MM.1S (cell line): ENCODE data around the gene ATP1A2.

Experiments
- DNase-seq: peaks from one replicate; pipeline ENCODE4 v3.0.0-alpha.2; 2015
- H2AFZ ChIP-seq: fragments of 300-600 bp; sonication (generic); 2 replicates; pipeline ENCODE4 v1.6.0; 2016; ENCODE audit warnings: antibody characterized with exemption, low read length
- H3F3A ChIP-seq: fragments of 300-600 bp; sonication (generic); 2 replicates; pipeline ENCODE4 v1.6.1; 2016; ENCODE audit warnings: mild to moderate bottlenecking, antibody characterized with exemption, low read length, moderate library complexity, mixed read lengths; ENCODE audit not compliant: insufficient read depth
- H3K27ac ChIP-seq: fragments of 300-600 bp; sonication (generic); 2 replicates; pipeline ENCODE4 v1.5.1; 2016; ENCODE audit warnings: mild to moderate bottlenecking, low read length
- H3K27me3 ChIP-seq: fragments of 300-600 bp; sonication (generic); replicated peaks from 2 replicates; pipeline ENCODE4 v1.6.0; 2016; ENCODE audit warnings: low read length; ENCODE audit not compliant: insufficient read depth
- H3K36me3 ChIP-seq: fragments of 300-600 bp; sonication (generic); replicated peaks from 2 replicates; pipeline ENCODE4 v1.6.1; 2016; ENCODE audit warnings: mild to moderate bottlenecking, low read length, mixed read lengths; ENCODE audit not compliant: insufficient read depth
- H3K4me1 ChIP-seq: fragments of 300-600 bp; sonication (generic); 2 replicates; pipeline ENCODE4 v1.6.1; 2016; ENCODE audit warnings: low read length, mixed read lengths
- H3K4me2 ChIP-seq: fragments of 300-600 bp; sonication (generic); 2 replicates; pipeline ENCODE4 v1.6.0; 2016; ENCODE audit warnings: low read depth, low read length
- H3K4me3 ChIP-seq: fragments of 300-600 bp; sonication (generic); 2 replicates; pipeline ENCODE4 v1.5.1; 2016; ENCODE audit warnings: low read length, mixed read lengths
- H3K79me2 ChIP-seq: fragments of 300-600 bp; sonication (generic); 2 replicates; pipeline ENCODE4 v1.6.1; 2016; ENCODE audit warnings: mixed run types, low read length, mixed read lengths
- H3K9ac ChIP-seq: fragments of 300-600 bp; sonication (generic); 2 replicates; pipeline ENCODE4 v1.6.1; 2016; ENCODE audit warnings: low read length, mixed read lengths
- H3K9me2 ChIP-seq: fragments of 300-600 bp; sonication (generic); replicated peaks from 2 replicates; pipeline ENCODE4 v1.6.1; 2016; ENCODE audit warnings: mild to moderate bottlenecking, low read length, mixed read lengths; ENCODE audit not compliant: insufficient read depth
- H3K9me3 ChIP-seq: fragments of 300-600 bp; sonication (generic); replicated peaks from 2 replicates; pipeline ENCODE4 v1.6.1; 2016; ENCODE audit warnings: mild to moderate bottlenecking, low read length, mixed read lengths; ENCODE audit not compliant: insufficient read depth
- H4K20me1 ChIP-seq: fragments of 300-600 bp; sonication (generic); 2 replicates; pipeline ENCODE4 v1.6.1; 2016; ENCODE audit warnings: mild to moderate bottlenecking, low read length, moderate library complexity, mixed read lengths; ENCODE audit not compliant: insufficient read depth
- CTCF ChIP-seq: fragments of 300-600 bp; sonication (generic); IDR thresholded peaks from 2 replicates; pipeline ENCODE4 v1.5.1; 2016; ENCODE audit warnings: antibody characterized with exemption, low read length, mixed read lengths
- EZH2 ChIP-seq: fragments of 300-600 bp; sonication (generic); optimal IDR thresholded peaks from 2 replicates; pipeline ENCODE3; 2017; ENCODE audit warnings: low read depth, mild to moderate bottlenecking, antibody characterized with exemption, low read length, mixed read lengths
- EZH2phosphoT487 ChIP-seq: fragments of 300-600 bp; sonication (generic); IDR thresholded peaks from 2 replicates; pipeline ENCODE4 v1.6.1; 2018; ENCODE audit warnings: antibody characterized with exemption, low read length

ATP1A2 gene

GRCh38 chr1:160168609-160169369 is 53.2 kb downstream of the ATP1A2 start:
- no peak for TF ChIP-seq EZH2
- no peak for TF ChIP-seq CTCF
- TF ChIP-seq EZH2phosphoT487 = no peak
- no peaks in the 10 kb centered on the region for H3K4me1 ChIP-seq
- H4K20me1 ChIP-seq = no peaks in the 10 kb centered on the region
- no peak overlapping the region for H2AFZ ChIP-seq
- H3K27ac ChIP-seq = no peak overlapping the region
- no peak overlapping the region for H3K4me2 ChIP-seq
- H3K36me3 ChIP-seq = no peaks in the 10 kb centered on the region
- H3F3A ChIP-seq = no peaks in the 10 kb centered on the region
- no peak overlapping the region for H3K4me3 ChIP-seq
- no peaks in the 10 kb centered on the region for H3K9me2 ChIP-seq
- peaks cover 8% of the 10 kb centered on the region; the same call in 1 of the 2 replicates for H3K27me3 ChIP-seq
- no peaks in the 10 kb centered on the region for H3K79me2 ChIP-seq
- no peaks in the 10 kb centered on the region for H3K9me3 ChIP-seq
- DNase-seq = no peak
- H3K9ac ChIP-seq = no peak overlapping the region

- Histone ChIP-seq H3K4me3 (no peak overlapping the region), H3K4me1 (no peaks in the 10 kb centered on the region)
These were observed 54.2 kb downstream of the ATP1A2 start for GRCh38 chr1:160169553-160170399.

DNA sequence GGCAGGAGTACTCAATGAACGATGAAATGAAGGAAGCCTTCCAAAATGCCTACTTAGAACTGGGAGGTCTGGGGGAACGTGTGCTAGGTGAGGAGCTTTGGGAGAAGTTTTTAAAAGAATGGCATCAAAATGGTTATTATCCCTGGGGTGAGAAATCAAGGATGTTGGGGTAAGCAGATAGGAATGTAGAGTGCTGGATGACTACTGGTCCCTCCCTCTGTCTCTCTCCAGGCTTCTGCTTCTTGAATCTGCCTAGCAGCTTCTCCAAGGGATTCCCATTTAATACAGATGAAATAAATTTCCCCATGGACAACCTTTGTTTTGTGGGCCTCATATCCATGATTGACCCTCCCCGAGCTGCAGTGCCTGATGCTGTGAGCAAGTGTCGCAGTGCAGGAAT is 55.8 kb downstream of the ATP1A2 start:
- no peaks in the 10 kb centered on the region for H3K9me3 ChIP-seq
- no peak overlapping the region for H2AFZ ChIP-seq
- no peaks in the 10 kb centered on the region for H3K36me3 ChIP-seq
- TF ChIP-seq EZH2phosphoT487 = no peak
- TF ChIP-seq EZH2 = no peak
- TF ChIP-seq CTCF = no peak
- H3K4me2 ChIP-seq = no peak overlapping the region
- H3K9ac ChIP-seq = no peak overlapping the region
- no peaks in the 10 kb centered on the region for H3K9me2 ChIP-seq
- H3K27ac ChIP-seq = no peak overlapping the region
- H4K20me1 ChIP-seq = no peaks in the 10 kb centered on the region
- no peaks in the 10 kb centered on the region for H3K79me2 ChIP-seq
- H3K4me3 ChIP-seq = no peak overlapping the region
- no peaks in the 10 kb centered on the region for H3K4me1 ChIP-seq
- H3K27me3 ChIP-seq = peaks cover 8% of the 10 kb centered on the region; the same call in 1 of the 2 replicates
- no peaks in the 10 kb centered on the region for H3F3A ChIP-seq
- DNase-seq = no peak

More at GRCh38 chr1:160169553-160170399, 54.2 kb downstream of the ATP1A2 start:
- TF ChIP-seq EZH2 = no peak
- TF ChIP-seq CTCF = no peak
- no peak for TF ChIP-seq EZH2phosphoT487
- H3K27ac ChIP-seq = no peak overlapping the region
- H3K9me2 ChIP-seq = no peaks in the 10 kb centered on the region
- DNase-seq = no peak
- H3K9ac ChIP-seq = no peak overlapping the region
- no peaks in the 10 kb centered on the region for H3K79me2 ChIP-seq
- no peak overlapping the region for H2AFZ ChIP-seq
- H4K20me1 ChIP-seq = no peaks in the 10 kb centered on the region
- no peaks in the 10 kb centered on the region for H3K36me3 ChIP-seq
- H3F3A ChIP-seq = no peaks in the 10 kb centered on the region
- no peak overlapping the region for H3K4me2 ChIP-seq
- H3K9me3 ChIP-seq = no peaks in the 10 kb centered on the region
- H3K27me3 ChIP-seq = peaks cover 8% of the 10 kb centered on the region; the same call in 1 of the 2 replicates
